Activated T-cell treated with anti-CD3 and anti-CD28 coated beads, Interleukin-2, amount 50 U/mL, for 48 hours (primary cell): ENCODE results near the gene RPL35.

Experiments
- DNase-seq, 2 experiments: peaks; one replicate each; pipeline ENCODE4 v3.0.0-alpha.2; 2020

RPL35 gene

DNA sequence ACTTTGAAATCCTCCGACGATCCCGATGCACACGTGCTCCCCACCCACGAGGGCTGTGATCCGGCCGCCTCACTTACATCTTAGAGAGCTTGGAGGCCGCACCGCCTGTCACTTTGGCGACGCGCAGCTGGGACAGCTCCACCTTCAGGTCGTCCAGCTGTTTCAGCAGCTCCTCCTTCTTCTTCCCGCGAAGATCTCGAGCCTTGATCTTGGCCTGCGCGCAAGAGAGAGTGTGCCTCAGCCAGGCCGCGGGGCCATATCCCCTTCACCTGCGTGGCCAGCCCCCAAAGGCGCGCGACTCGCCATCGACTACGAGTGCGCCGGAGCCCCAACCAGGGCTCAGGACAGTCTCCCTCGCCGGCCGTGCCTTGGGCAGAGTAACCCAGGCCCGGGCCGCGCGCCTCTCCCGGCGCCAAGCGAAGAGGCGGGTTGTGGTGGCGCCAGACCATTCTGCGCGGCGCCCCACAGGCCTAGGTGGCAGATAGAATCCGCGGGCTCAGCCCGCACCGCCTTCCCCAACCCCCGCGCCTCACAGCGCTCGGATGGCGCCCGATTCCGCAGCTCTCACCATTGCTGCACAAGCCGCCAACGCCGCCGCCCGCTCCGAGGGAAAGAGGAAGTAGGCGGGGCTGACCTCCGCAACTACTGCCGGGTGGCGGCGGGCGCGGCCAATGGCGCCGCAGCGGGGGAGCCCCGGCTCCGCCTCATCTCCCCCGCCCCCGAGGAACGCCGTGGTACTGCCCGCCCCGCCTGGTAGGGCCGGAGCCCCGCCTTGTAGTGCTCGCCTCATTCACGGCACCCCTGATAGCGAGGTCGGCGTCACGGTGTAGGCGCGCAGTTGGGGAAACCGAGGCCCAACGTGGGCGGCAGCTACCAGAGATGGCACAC lies at the start of gene RPL35, which contains the start of gene ARPC5L:
Gene RPL35, minus strand, starts transcription at position 616 of the 888 bp plus-strand sequence. Its CDS starts 45 bp downstream, at position 571.
Gene ARPC5L, plus strand, starts transcription at position 789 of the 888 bp plus-strand sequence. CDS start 7,161 bp downstream, outside the sequence.
- peak; percentile 95 to 97 for DNase-seq

DNA sequence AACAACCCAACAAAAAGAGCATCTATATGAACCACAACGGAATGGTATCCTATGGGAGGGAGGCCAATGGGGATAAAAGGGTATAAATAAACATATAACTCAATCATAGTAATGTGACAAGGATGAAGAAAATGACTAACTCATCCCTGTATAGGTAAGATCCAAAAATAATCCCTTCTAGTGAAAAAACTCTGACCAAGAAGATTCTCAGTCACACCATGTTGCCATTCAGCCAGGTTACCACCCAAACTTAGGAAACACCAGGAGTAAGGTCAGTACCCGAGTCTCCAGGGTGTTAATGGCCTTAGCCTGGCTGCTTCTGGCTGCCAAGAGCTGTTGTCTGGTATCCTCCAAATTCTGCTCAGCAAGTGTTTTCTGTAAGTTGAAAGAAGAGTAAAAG lies 46.3 kb upstream of the RPL35 start:
- no peak for DNase-seq

DNA sequence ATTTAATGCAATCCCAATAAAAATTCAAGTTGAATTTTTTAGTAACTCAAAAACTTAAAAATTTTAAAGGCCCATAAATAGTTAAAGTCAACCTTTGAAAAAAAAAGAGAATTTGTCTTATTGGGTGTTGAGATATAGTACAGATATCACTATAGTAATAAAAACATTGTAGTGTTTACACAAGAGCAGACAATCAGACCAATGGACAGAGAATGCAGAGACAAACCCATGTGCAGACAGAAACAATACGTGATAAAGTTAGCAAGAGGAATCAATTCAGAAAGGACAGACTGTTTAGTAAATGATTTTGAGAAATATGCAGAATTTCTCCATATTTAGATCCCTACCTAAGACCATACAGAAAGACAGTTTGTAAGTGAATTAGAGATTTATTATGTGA lies 45.2 kb upstream of the RPL35 start:
- DNase-seq, result no peak

DNA sequence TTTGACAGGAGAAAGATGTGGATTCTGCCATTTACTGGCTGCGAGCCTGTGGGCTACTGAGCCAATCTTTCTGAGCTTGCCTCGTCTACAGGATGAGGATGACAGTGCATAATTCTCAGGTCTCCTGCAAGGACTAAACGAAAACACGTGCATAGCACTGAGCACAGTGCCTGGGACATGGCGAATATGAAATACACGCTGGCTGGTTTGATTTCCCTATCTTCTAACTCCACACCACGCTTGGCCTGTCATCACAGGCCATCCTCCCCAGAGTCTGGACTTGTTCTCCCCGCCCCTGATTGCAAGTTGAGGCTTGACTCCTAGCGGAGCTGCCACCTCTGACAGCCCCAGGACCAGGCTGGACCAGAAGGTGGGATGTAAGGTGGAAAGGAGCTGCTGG lies 38.1 kb upstream of the RPL35 start:
- DNase-seq, result no peak

GRCh38 chr9:124897570-124898460 lies 36.1 kb upstream of the RPL35 start:
- DNase-seq, result no peak

- peak in 1 of 2 experiments; percentile 27 for DNase-seq
Observed at GRCh38 chr9:124894741-124895170, 33.0 kb upstream of the RPL35 start.

- DNase-seq, result no peak
Observed at GRCh38 chr9:124894035-124894740, 32.4 kb upstream of the RPL35 start.

DNA sequence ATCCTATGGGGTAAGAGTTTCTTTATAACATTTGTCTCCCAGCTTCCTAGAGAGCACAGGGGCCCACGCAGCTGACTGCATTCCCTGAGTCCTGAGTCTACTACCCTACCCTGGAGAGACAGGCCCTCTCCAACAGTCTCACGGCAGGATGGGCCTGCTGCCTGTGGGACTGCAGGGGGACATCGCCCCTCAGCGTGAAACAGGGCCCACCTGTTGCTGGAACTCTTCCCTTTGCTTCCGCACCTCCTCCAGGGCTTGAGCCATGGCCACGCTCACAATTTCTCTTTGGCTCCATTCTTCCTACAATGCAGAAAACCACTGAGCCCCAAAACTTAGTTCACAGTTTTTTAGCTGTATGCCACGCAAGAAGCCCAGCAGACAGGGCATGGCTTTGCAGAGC lies 28.4 kb upstream of the RPL35 start:
- no peak for DNase-seq

DNA sequence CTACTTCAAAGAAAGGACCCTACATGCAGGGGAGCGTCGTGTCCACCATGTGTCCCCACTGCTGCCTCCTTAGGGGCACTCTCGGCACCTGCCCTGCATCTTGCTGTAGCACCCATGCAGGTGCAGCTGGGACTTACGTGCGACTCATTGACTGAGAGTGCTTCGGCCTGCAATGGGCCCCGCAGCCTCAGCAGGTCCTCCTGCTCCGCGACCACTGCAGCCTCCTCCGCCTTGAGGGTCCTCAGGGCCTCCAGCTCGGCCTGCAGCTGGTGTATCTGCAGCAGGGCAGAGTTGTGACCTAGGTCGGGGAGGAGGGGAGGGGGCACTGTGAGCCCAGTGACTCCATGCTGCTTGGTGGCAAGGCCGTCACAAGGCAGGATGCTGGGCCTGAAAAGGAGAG lies 27.2 kb upstream of the RPL35 start:
- no peak for DNase-seq

DNA sequence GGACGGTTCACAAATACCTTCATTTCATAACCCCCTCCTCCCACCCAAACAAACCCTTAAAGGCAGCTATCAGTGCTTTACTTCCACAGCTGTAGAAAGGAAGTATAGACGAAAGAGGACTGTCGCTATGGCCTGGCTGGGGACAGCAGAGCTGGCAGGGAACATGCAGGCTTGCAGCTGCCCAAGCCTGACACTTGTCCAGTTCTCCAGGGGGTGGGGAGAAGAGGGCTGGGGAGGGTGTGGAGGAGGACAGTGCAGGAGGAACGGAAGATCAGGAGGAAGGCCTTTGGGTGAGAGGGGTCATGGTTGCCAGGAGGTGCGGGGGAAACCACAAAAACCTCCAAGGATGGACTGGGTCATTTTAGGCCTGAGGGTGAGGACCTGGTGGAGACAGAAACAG lies 26.1 kb upstream of the RPL35 start:
- no peak for DNase-seq

DNA sequence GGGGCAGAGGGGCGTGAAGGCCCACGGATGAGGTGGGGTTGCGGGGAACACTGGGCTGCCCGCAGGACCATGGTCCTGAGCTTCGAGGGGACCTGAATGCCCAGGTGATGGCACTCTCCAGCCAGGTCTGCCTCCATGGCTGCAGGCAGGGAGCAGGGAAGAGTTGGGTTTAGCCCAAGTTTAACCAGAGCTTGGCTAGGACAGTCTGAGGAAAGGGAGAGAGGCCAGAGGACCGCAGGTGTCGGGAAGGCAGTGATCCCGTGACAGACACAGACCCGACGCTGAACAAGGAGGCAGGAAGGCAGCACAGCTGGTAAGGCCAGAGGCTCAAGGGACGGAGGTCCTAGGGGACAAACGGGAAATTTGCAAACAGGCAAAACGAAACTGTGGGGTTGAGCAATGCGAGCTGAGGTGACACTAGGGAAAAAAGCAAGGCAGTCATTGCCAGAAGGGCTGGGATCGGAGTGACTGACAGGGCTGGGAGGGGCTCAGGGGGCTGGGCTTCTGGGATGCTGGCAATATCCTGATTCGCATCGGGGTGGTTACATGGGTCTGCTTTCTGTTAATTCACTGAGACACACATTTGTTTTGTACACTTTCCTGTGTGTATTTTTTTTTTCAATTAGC lies 25.2 kb upstream of the RPL35 start:
- DNase-seq, result no peak

- no peak for DNase-seq
Observed at GRCh38 chr9:124886461-124886860, 24.7 kb upstream of the RPL35 start.

- DNase-seq, result no peak
Observed at GRCh38 chr9:124885551-124885950, 23.8 kb upstream of the RPL35 start.

GRCh38 chr9:124884376-124884775 lies 22.6 kb upstream of the RPL35 start:
- no peak for DNase-seq

- DNase-seq, result no peak
Observed at GRCh38 chr9:124882231-124882630, 20.5 kb upstream of the RPL35 start.

- no peak for DNase-seq
Observed at GRCh38 chr9:124881138-124881743, 19.5 kb upstream of the RPL35 start.

DNA sequence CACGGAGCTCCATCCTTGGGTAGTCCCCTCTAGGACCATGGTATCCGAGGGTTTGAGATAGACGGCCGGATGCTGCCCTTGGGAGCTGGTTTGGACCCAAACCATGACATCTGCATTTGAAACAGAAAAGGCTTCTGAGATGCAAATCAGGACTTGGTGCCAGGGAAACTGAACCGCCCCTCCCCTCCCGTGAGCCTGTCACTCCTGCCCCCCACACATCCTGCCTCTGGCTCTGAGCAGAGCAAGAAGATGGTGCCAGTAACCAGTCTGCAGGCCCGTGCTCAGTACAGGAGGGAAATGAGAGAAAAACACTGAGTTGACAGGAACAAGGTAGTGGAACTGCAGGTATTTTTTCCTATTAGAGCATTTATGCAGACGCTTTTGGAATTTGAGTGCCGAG lies 18.7 kb upstream of the RPL35 start:
- no peak for DNase-seq

DNA sequence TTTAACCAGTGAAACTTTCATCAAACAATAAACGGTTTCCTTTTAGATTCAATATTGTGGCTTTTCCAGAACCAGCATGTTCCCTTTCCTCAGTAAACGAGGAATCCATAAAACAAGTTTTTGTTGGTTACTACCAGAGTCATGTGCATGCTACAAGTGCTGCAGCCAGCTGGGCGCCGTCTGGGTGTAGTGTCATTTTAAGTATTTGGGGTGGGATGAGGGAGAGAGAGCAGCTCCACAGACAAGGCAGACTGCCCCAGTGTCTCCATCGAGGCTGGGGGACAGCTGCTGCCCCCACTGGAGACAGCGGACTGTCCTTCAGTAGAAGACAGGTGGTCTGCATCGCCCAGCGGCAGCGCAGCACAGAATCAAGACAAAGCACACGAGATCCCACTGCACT lies 17.5 kb upstream of the RPL35 start:
- no peak for DNase-seq

- no peak for DNase-seq
Observed at GRCh38 chr9:124878518-124878917, 16.8 kb upstream of the RPL35 start.

GRCh38 chr9:124878021-124878420 lies 16.3 kb upstream of the RPL35 start:
- no peak for DNase-seq

DNA sequence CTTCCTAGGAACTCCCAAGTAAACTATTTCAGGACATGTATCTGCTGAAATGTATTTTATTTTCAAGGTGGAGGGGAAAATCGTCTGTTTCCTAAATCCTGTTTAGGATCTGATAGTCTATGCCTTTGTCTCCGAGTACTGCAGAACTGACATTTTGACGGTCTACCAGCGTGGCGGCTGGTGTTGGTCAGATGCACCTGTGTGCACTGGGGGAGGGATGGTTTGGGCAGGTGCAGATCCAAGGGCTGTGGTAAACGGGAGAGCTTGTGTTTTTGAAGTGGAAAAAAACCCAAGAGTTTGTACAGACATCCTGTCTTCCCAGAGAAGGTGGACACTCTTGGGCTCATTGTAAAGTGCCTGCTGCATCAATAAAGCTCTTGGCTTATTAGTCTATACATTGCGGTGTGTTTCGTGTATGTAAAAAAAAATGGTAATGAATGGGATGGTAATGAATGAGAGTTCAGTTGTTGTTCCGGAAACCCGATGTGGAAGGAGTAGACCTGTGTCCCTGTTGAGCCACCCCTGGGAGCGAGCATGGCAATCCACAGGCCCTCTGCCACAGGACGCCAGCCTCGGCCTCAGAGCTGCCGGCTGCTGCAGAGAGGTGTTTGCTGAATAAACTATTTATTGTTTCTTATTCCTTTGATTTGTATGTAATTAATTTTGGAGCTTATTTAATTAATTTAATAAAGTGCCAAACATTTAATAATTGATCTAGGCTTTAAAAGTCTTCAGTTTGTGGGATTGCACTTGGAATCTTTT lies 15.4 kb upstream of the RPL35 start:
- no peak for DNase-seq
